A204.1 (cell line): ENCODE data around the gene SIRPA.

Source experiments
- FAIRE-seq: peaks from 2 replicates; lab custom pipeline; 2012; peaks lifted over from hg19 to GRCh38; lab: Jason Lieb, UNC

The SIRPA gene

DNA sequence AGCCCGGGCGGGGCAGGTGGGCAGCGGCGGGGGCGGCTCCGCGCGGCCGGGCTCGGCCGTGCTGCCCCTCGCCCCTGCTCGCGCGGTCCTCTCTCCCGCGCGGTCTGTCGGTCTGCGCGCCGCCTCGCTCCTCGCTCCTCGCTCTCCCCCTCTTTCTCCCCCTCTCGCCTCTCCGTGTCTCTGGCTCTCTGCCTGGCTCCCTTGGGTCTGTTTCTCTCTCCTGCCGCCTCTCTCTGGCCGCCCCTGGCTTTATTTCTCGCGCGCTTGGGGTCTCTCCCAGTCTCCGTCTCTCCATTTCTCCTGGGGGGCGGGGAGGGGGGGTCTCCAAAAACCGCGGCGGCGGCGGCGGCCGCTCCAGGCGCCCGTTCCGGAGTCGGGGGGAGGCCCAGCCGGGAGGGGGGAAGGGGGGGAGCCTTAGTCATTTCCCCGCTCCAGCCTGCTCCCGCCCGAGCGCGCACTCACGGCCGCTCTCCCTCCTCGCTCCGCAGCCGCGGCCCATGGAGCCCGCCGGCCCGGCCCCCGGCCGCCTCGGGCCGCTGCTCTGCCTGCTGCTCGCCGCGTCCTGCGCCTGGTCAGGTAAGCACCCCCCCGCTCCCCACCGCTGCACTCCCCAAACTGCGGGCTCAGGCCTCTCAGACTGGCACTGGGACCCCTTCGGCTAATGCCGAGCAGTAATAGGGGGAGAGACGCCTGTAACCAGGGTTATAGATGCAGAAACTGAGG lies at the start of gene SIRPA:
Gene SIRPA, plus strand, starts transcription at position 457 of the 723 bp plus-strand sequence. Its CDS starts 41 bp downstream, at position 498.
- FAIRE-seq: no peak

- FAIRE-seq: no peak
Observed at GRCh38 chr20:1845701-1846100, 49.5 kb upstream of the SIRPA start.

GRCh38 chr20:1846341-1846740 lies 48.9 kb upstream of the SIRPA start:
- no peak for FAIRE-seq

GRCh38 chr20:1846876-1847275 lies 48.3 kb upstream of the SIRPA start:
- no peak for FAIRE-seq

DNA sequence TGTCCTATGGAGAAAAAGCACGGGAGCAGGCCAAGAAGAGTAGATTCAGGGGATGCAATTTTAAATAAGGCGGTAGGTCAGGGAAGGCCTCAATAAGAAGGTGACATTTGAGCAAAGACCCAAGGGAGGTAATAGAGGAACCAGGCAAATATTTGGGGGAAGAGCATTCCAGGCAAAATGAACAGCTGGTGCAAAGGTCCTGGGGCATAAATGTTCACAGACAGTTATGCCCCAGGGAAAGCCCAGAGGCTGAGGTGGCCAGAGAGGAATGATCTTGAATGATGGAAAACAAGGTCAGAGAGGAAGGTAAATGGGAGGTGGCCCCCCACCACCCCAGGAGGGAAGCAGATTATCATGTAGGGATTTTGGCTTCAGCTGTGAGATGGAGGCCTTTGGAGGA lies 47.4 kb upstream of the SIRPA start:
- no peak for FAIRE-seq

DNA sequence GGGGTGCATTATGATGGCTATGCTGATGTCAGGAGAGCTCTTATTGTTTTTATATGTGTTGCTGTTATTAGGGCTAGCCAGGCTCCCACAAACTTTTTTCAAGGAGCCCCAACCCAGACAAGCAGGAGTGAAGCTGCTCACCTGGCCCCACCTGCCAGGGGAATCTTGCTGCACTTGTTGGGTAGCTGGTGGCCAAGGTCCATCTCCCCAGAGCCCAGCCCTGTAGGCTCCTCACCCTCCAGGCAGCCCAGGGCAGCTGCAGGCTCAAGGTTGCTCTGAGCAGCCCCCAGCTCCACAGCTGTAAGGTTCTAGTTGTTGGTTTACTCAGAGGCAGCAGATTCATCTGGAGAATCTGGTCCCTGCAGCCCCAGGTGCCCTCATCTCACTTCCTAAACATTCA lies 46.8 kb upstream of the SIRPA start:
- no peak for FAIRE-seq

DNA sequence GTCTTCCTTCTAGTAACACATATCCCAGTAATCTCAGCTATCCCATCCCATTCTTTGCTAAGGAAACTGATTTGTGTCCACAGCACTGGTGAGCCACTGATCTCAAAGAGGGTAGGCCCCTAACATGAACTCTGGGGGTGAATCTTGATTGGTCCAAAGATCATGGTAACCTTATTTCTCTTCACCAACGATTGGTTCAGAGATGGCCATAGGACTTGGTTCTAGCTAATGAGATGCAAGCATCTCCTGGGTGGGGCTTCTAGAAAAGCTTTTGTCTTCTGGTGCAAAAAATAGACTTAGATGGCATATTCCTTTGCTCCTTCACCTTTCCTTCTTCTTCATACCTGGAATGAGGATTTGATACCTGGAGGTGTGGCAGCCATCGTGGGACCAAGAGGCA lies 43.8 kb upstream of the SIRPA start:
- FAIRE-seq: no peak

DNA sequence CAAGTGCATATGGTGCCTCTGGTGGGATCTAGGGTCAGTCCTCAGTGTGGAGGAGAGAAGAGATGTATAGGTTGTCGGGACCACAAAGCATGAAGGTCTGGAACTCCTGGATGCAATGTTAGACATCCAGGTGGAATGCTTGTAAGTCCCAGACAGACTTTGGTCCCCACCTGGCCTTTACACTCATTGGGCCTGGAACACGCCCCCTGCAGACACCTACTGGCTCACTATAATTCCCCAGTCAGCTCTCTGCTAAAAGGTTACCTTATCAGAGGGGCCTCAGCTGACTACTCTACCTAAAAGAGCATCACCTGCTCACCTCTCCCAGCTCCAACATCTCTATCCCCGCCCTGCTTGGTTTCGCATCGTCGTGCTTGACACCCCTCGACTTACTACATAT lies 41.7 kb upstream of the SIRPA start:
- FAIRE-seq: no peak

DNA sequence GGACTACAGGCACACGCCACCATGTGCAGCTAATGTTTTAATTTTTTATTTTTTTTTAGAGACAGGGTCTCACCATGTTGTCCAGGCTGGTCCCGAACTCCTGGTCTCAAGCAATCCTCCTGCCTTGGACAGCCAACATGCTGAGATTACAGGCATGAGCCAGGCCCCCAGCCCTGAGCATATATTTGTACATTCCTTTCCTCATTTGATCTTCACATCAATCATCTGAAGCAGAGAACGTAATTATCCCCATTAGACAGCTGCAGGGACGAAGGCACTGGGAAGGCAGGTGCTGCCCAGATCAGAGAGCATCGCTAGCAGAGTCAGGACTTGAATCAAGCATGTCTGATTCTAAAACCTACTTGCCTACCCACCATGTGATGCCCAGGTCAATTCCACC lies 41.0 kb upstream of the SIRPA start:
- no peak for FAIRE-seq

- no peak for FAIRE-seq
Observed at GRCh38 chr20:1855109-1855508, 40.1 kb upstream of the SIRPA start.

GRCh38 chr20:1855690-1856089 lies 39.5 kb upstream of the SIRPA start:
- FAIRE-seq: no peak

GRCh38 chr20:1856424-1856823 lies 38.8 kb upstream of the SIRPA start:
- no peak for FAIRE-seq

DNA sequence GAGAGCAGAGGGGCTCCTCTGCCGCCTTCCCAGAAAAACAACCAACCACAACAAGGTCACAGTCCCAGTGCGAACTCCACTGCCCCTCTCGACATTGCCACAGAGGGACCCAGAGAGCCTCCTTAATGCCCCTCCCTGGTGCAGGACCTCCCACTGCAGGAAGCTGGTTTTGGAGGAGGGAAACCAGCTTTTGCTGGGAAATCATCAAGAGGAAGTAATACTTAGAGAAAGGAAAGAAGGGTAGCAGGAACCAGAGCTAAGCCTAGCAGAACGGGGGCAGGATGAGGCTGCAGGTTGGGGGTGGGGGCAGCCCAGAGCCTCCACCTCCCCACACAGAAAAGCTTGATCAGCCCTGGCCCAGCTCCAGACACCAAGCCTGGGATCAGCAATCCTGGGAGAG lies 37.7 kb upstream of the SIRPA start:
- no peak for FAIRE-seq

- no peak for FAIRE-seq
Observed at GRCh38 chr20:1858871-1859270, 36.3 kb upstream of the SIRPA start.

- FAIRE-seq: no peak
Observed at GRCh38 chr20:1860446-1860845, 34.8 kb upstream of the SIRPA start.

DNA sequence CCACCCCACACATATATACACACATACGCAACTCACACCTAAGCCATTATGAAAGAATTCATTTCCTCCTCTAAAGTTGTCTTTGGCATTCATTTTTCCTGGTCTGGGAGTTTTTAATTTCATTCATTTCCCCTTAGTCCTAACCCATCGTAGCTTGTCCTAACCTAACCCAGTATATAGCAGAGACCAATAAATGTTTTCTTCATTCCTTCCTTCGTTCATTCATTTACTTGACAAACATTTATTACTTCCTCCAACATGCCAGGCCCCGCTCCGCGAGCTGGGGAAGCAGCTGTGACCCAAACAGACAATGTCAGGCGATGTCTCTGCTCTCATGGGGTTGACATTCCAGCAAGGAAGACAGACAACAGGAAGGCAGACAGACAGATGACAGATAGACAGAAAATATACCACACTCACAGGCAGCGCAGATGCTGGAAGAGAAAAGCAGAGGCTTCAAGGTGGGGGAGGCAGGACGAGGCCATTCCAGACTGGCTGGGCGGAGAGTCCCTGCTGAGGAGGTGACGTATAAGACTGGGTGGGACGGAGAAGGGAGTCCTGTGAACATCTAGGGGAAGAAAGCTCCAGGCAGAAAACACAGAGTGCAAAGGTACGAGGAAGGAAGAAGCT lies 33.7 kb upstream of the SIRPA start:
- no peak for FAIRE-seq

- no peak for FAIRE-seq
Observed at GRCh38 chr20:1861996-1862662, 33.1 kb upstream of the SIRPA start.

DNA sequence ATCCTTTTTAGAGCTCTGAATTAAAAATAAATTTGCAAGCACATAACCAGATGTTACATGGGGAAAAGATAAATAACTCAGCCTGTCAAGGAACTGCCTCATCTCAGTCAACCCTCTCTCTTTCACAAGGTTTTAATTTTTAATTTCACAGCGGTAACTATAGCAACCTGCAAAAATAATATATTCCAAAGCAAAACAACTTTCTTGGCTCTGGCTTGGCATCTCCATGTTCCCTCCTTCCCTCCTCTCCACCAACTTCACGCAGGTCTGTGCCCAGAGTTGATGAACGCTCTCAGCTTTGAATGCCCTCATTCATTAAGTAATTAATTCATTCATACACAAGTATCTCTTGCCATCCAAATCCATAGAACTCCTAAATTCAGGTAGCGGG lies 32.5 kb upstream of the SIRPA start:
- no peak for FAIRE-seq

GRCh38 chr20:1863296-1863695 lies 31.9 kb upstream of the SIRPA start:
- no peak for FAIRE-seq

- no peak for FAIRE-seq
Observed at GRCh38 chr20:1866834-1867233, 28.4 kb upstream of the SIRPA start.

- no peak for FAIRE-seq
Observed at GRCh38 chr20:1867495-1868260, 27.5 kb upstream of the SIRPA start.

DNA sequence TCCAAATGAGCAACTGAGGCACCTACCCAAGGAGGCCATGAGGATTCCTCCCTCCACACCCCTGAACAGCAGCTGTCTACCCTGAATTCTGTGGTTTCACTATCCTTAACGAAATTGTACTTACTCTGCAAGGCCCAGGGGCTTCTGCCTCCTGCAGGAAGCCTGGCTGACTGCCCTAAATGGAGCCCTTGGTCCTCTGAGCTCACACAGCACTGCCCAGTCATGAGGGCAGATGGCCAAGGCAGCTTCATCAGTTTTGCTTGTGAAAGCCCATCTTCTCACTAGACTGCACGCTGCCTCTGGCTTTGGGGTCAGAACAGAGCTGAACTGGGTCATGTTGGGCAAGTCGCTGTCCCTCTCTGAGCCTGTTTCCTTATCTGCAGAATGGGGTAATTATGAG lies 26.4 kb upstream of the SIRPA start:
- FAIRE-seq: no peak

DNA sequence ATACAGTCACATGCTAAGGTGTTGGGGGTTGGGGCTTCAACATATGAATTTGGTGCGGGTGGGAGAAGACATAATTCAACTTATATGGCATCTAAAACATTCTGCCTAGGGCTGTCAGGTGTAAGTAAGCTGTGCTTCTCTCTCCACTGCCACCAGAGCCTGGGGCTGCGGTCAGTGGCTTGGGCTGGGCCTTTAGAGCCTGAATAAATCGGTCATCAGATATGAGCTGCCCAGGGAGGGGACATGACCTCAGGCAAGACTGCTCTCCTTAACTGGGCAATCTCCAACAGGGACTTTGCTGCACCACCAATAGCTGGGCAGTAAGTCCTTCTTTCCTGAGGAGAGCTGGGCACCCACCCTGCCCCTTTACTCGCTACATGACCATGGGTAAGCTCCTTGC lies 24.9 kb upstream of the SIRPA start:
- FAIRE-seq: no peak
